NCI-H524 treated with DMSO at 0.1 percent for 48 hours (cell line): Measurements from ENCODE around the gene FNDC10.

Source experiments
- DNase-seq: peaks from one replicate; lab custom pipeline; 2025; lab: John Stamatoyannopoulos, UW

Gene FNDC10

GRCh38 chr1:1616045-1616790 lies 16.3 kb upstream of the FNDC10 start:
- no peak for DNase-seq

GRCh38 chr1:1615256-1616044 lies 15.5 kb upstream of the FNDC10 start, which contains the start of gene MIB2:
Gene MIB2, plus strand, starts transcription at chr1:1615500. Its CDS starts 7,953 bp downstream, at chr1:1623453.
- peak; percentile 58 for DNase-seq

- no peak for DNase-seq
Measured at GRCh38 chr1:1614954-1615255, 15.0 kb upstream of the FNDC10 start.

GRCh38 chr1:1614204-1614953 lies 14.4 kb upstream of the FNDC10 start:
- no peak for DNase-seq

- no peak for DNase-seq
Measured at GRCh38 chr1:1613509-1614082, 13.7 kb upstream of the FNDC10 start.

GRCh38 chr1:1612104-1612400 lies 12.1 kb upstream of the FNDC10 start:
- no peak for DNase-seq

GRCh38 chr1:1610796-1611195 lies 10.9 kb upstream of the FNDC10 start:
- DNase-seq, result no peak

- no peak for DNase-seq
Measured at GRCh38 chr1:1609822-1610485, 10.0 kb upstream of the FNDC10 start.

GRCh38 chr1:1606232-1606631 lies 6.3 kb upstream of the FNDC10 start:
- no peak for DNase-seq

GRCh38 chr1:1605724-1606123 lies 5.8 kb upstream of the FNDC10 start:
- DNase-seq, result no peak

- DNase-seq, result no peak
Measured at GRCh38 chr1:1605034-1605591, 5.2 kb upstream of the FNDC10 start.

- DNase-seq, result no peak
Measured at GRCh38 chr1:1604374-1605033, 4.6 kb upstream of the FNDC10 start.

GRCh38 chr1:1603671-1604373 lies 3.9 kb upstream of the FNDC10 start:
- no peak for DNase-seq

- DNase-seq, result no peak
Measured at GRCh38 chr1:1602968-1603506, 3.1 kb upstream of the FNDC10 start.

- no peak for DNase-seq
Measured at GRCh38 chr1:1602304-1602967, 2.5 kb upstream of the FNDC10 start.

- DNase-seq, result no peak
Measured at GRCh38 chr1:1601564-1602303, 1.8 kb upstream of the FNDC10 start.

- DNase-seq, result no peak
Measured at GRCh38 chr1:1600861-1601563, 1.1 kb upstream of the FNDC10 start.
